ENCODE data around the gene SMYD3.

DNA sequence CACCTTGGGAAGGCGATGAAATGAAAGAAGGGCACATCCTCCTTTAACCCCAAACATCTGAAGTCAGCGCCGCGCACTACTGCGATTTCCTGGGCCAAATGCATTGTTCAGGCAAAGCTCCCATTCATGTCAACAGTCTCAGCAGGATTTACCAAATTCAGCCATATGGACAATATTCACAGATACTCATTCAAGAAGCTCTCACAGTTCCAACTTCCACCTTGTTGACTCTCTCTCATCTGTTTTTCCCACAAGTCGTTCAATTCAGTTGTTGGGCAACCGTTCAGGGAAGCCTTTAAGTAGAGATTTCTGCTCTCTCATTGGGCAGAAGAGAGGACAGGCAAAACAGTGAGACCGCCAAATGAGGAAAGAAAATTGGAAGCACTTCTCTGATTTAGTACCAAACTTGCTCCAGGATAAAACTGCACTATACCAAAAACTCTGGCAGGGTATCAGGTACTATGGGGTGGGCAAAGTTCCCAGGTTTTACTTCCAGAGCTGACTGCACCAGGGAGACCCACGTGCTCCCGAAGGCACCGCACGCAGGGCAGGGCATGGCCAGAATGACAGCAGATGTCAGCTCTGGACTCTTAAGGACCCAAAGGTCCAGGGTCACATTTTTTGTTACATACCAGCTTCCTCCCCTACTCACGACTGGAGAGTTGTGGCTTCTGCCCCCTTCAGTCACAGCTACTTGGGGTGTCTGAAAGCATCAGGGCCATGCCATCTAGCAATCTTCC is 683.5 kb downstream of the SMYD3 start:
- TF ChIP-seq, protein P1, sequence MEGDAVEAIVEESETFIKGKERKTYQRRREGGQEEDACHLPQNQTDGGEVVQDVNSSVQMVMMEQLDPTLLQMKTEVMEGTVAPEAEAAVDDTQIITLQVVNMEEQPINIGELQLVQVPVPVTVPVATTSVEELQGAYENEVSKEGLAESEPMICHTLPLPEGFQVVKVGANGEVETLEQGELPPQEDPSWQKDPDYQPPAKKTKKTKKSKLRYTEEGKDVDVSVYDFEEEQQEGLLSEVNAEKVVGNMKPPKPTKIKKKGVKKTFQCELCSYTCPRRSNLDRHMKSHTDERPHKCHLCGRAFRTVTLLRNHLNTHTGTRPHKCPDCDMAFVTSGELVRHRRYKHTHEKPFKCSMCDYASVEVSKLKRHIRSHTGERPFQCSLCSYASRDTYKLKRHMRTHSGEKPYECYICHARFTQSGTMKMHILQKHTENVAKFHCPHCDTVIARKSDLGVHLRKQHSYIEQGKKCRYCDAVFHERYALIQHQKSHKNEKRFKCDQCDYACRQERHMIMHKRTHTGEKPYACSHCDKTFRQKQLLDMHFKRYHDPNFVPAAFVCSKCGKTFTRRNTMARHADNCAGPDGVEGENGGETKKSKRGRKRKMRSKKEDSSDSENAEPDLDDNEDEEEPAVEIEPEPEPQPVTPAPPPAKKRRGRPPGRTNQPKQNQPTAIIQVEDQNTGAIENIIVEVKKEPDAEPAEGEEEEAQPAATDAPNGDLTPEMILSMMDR (IDR thresholded peaks at IDR 0.05; ENCODE audit: insufficient read depth, low read length, poor library complexity, severe bottlenecking) = no peak
- no peak for TF ChIP-seq EZH2phosphoT487 (conservative IDR thresholded peaks at IDR 0.05; ENCODE audit: low read length)
